Esophagus squamous epithelium (tissue), 4 donors: Measurements from ENCODE around the gene TIAM2.

ENCODE experiments used
- CTCF ChIP-seq, 6 experiments: fragments of 450-650 bp in 4 of 6; fragments of 200-600 bp in 2 of 6; sonication (generic) in 2 of 6; IDR thresholded peaks; one replicate each; pipeline ENCODE4 v1.5.1; 2016 to 2019; ENCODE audit warnings: antibody characterized with exemption in 6 of 6, mild to moderate bottlenecking in 4 of 6, moderate library complexity in 4 of 6
- POLR2A ChIP-seq, 4 donors: fragments of 450-650 bp; IDR thresholded peaks; one replicate each; pipeline ENCODE4 v1.6.1; 2017; ENCODE audit warnings: antibody characterized with exemption in 4 of 4, mild to moderate bottlenecking in 4 of 4, moderate library complexity in 3 of 4

- TF ChIP-seq CTCF (IDR thresholded peaks at IDR 0.05) (no peak), POLR2A (IDR thresholded peaks at IDR 0.05) (no peak)
Observed at GRCh38 chr6:155257796-155258195, 262.7 kb downstream of the TIAM2 start.
